ENCODE measurements around the gene CPT2. TPM values are rescaled to one million over a fixed set of nuclear protein-coding genes. Genes with fewer than 3 reads are reported as not detected.

The CPT2 gene
- total and polyA plus RNA-seq, 4 donors, result 27.4 to 109 (median 74.8) TPM

DNA sequence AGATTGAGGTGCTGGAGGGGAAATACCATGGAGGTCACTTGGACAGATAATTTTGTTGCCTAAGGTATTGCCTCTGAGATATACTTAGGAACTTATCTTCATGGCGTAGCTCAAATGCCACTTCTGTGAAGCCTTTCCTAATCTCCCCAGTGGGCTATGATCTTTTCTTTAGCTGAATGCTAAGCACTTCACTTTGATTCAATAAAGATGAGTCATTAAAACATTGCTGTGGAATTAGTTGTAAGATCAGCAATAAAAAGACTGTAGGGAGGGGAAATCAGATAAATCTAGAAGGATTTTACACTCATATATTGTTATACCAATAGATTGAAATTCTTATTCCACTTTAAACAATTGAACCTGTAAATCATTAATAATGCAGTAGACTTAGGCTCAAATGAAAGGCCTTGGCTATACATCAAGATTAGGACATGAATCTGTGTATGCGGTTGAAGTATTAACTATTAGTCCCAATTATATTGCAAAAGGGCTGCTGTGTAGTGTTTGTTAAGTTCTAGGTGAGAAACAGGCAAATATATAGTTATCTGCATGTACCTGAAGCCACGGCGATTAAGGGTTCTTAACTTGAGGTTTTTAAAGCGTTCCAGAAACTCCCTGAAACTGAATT, 60.9 kb downstream of the CPT2 start:
- WGBS, result 90% methylated on average over 5 of the region's 5 CpGs
- Histone ChIP-seq H3K4me1 (ENCODE audit: control insufficient read depth in 4 of 4, insufficient read depth in 4 of 4, low read length in 3 of 4) (no peaks in the 10 kb centered on the region), H3K4me3 (ENCODE audit: low read depth in 1 of 3, low read length in 3 of 3) (no peak overlapping the region), H3K9ac (ENCODE audit: low read depth in 1 of 2, low read length in 2 of 2) (no peak overlapping the region), H3K27me3 (ENCODE audit: control insufficient read depth in 4 of 4, insufficient read depth in 4 of 4, low read length in 3 of 4) (peaks cover 0 to 2% (median 0%) of the 10 kb centered on the region in 4 donors), H3K36me3 (ENCODE audit: control insufficient read depth in 4 of 4, insufficient read depth in 3 of 4, low read depth in 1 of 4, low read length in 3 of 4) (no peaks in the 10 kb centered on the region), H3K27ac (ENCODE audit: low read depth in 1 of 2, low read length in 2 of 2) (no peak overlapping the region), H3K9me3 (ENCODE audit: control insufficient read depth in 4 of 4, low read length in 3 of 4) (no peaks in the 10 kb centered on the region)
- TF ChIP-seq, protein P1, sequence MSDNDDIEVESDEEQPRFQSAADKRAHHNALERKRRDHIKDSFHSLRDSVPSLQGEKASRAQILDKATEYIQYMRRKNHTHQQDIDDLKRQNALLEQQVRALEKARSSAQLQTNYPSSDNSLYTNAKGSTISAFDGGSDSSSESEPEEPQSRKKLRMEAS (IDR thresholded peaks at IDR 0.05), result no peak
- TF ChIP-seq FOXA1 (IDR thresholded peaks at IDR 0.05), result no peak
- TF ChIP-seq, protein P2, sequence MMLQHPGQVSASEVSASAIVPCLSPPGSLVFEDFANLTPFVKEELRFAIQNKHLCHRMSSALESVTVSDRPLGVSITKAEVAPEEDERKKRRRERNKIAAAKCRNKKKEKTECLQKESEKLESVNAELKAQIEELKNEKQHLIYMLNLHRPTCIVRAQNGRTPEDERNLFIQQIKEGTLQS (IDR thresholded peaks at IDR 0.05), result no peak
- TF ChIP-seq GABPA (IDR thresholded peaks at IDR 0.05 in 1 of 2, conservative IDR thresholded peaks at IDR 0.05 in 1 of 2), result no peak
- TF ChIP-seq, protein P3, sequence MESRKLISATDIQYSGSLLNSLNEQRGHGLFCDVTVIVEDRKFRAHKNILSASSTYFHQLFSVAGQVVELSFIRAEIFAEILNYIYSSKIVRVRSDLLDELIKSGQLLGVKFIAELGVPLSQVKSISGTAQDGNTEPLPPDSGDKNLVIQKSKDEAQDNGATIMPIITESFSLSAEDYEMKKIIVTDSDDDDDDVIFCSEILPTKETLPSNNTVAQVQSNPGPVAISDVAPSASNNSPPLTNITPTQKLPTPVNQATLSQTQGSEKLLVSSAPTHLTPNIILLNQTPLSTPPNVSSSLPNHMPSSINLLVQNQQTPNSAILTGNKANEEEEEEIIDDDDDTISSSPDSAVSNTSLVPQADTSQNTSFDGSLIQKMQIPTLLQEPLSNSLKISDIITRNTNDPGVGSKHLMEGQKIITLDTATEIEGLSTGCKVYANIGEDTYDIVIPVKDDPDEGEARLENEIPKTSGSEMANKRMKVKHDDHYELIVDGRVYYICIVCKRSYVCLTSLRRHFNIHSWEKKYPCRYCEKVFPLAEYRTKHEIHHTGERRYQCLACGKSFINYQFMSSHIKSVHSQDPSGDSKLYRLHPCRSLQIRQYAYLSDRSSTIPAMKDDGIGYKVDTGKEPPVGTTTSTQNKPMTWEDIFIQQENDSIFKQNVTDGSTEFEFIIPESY (IDR thresholded peaks at IDR 0.05), result no peak
- no peak for TF ChIP-seq JUND (IDR thresholded peaks at IDR 0.05)
- TF ChIP-seq, protein P4, sequence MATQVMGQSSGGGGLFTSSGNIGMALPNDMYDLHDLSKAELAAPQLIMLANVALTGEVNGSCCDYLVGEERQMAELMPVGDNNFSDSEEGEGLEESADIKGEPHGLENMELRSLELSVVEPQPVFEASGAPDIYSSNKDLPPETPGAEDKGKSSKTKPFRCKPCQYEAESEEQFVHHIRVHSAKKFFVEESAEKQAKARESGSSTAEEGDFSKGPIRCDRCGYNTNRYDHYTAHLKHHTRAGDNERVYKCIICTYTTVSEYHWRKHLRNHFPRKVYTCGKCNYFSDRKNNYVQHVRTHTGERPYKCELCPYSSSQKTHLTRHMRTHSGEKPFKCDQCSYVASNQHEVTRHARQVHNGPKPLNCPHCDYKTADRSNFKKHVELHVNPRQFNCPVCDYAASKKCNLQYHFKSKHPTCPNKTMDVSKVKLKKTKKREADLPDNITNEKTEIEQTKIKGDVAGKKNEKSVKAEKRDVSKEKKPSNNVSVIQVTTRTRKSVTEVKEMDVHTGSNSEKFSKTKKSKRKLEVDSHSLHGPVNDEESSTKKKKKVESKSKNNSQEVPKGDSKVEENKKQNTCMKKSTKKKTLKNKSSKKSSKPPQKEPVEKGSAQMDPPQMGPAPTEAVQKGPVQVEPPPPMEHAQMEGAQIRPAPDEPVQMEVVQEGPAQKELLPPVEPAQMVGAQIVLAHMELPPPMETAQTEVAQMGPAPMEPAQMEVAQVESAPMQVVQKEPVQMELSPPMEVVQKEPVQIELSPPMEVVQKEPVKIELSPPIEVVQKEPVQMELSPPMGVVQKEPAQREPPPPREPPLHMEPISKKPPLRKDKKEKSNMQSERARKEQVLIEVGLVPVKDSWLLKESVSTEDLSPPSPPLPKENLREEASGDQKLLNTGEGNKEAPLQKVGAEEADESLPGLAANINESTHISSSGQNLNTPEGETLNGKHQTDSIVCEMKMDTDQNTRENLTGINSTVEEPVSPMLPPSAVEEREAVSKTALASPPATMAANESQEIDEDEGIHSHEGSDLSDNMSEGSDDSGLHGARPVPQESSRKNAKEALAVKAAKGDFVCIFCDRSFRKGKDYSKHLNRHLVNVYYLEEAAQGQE (IDR thresholded peaks at IDR 0.05), result no peak
- TF ChIP-seq, protein P5, sequence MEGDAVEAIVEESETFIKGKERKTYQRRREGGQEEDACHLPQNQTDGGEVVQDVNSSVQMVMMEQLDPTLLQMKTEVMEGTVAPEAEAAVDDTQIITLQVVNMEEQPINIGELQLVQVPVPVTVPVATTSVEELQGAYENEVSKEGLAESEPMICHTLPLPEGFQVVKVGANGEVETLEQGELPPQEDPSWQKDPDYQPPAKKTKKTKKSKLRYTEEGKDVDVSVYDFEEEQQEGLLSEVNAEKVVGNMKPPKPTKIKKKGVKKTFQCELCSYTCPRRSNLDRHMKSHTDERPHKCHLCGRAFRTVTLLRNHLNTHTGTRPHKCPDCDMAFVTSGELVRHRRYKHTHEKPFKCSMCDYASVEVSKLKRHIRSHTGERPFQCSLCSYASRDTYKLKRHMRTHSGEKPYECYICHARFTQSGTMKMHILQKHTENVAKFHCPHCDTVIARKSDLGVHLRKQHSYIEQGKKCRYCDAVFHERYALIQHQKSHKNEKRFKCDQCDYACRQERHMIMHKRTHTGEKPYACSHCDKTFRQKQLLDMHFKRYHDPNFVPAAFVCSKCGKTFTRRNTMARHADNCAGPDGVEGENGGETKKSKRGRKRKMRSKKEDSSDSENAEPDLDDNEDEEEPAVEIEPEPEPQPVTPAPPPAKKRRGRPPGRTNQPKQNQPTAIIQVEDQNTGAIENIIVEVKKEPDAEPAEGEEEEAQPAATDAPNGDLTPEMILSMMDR (IDR thresholded peaks at IDR 0.05; ENCODE audit: low read depth, low read length, missing input control), result no peak
- no peak for TF ChIP-seq SP1 (IDR thresholded peaks at IDR 0.05)
- no peak for TF ChIP-seq HNF4A (conservative IDR thresholded peaks at IDR 0.05)
- no peak for TF ChIP-seq RAD21 (IDR thresholded peaks at IDR 0.05)
- TF ChIP-seq TAF1 (conservative IDR thresholded peaks at IDR 0.05), result no peak
- no peak for TF ChIP-seq FOXA2 (IDR thresholded peaks at IDR 0.05)
- TF ChIP-seq HNF4G (IDR thresholded peaks at IDR 0.05), result no peak
- TF ChIP-seq EGR1 (IDR thresholded peaks at IDR 0.05; ENCODE audit: low read depth in 2 of 2), result no peak
- TF ChIP-seq NR2F2 (IDR thresholded peaks at IDR 0.05), result no peak
- TF ChIP-seq YY1 (IDR thresholded peaks at IDR 0.05), result no peak
- no peak for TF ChIP-seq RXRA (IDR thresholded peaks at IDR 0.05)
- DNase-seq (ENCODE audit: low spot score), result no peak

Data from liver (tissue), 9 donors.